ENCODE data around the gene DOK4.

GRCh38 chr16:57477531-57478202 is 8.6 kb downstream of the DOK4 start:
- no peak for TF ChIP-seq CTCF (conservative IDR thresholded peaks at IDR 0.05 in 1 of 2, IDR thresholded peaks at IDR 0.05 in 1 of 2; ENCODE audit: extremely low read depth in 1 of 2, insufficient read depth in 1 of 2, low read depth in 1 of 2, low read length in 2 of 2)
- TF ChIP-seq EZH2 (IDR thresholded peaks at IDR 0.05; ENCODE audit: borderline replicate concordance, low read length), result no peak

All from mammary epithelial cell (primary cell).